ENCODE results near the gene HIC2.
"Not testable (repeated sequence)": the region's sequence is repeated elsewhere in the genome, so short reads cannot be mapped to it uniquely, and the experiment has no call there.

- TF ChIP-seq CTCF, POLR2A (IDR thresholded peaks at IDR 0.05): not testable (repeated sequence)
These were observed 41.3 kb upstream of the HIC2 start for GRCh38 chr22:21375880-21376279.
